ENCODE measurements around the gene C6orf47.
A peak's percentile ranks its signal among the peaks of the same experiment; 100 is the strongest.

The C6orf47 gene

GRCh38 chr6:31654574-31655348 lies 5.8 kb downstream of the C6orf47 start:
- CTCF ChIA-PET: interaction anchor here (0.6 to 3.9 kb wide), 3 partner anchors 9 to 1057 kb away, joined by 3 to 19 read pairs (median 6); partner anchors contain the start of gene GPANK1
- no peak overlapping the region for H3K4me3 ChIP-seq (ENCODE audit: low read depth, low read length)
- no peak for TF ChIP-seq CTCF (IDR thresholded peaks at IDR 0.05; ENCODE audit: insufficient read depth, low read length, missing control alignments)
- POLR2A ChIA-PET: interaction anchor here (1.1 to 3.6 kb wide), 2 partner anchors 10 to 160 kb away, joined by 3 to 31 read pairs; partner anchors contain the start of genes CSNK2B and GPANK1
- no peak for DNase-seq (ENCODE audit: low read depth, low spot score)

- no peak for TF ChIP-seq CTCF (IDR thresholded peaks at IDR 0.05; ENCODE audit: insufficient read depth, low read length, missing control alignments)
- H3K4me3 ChIP-seq (ENCODE audit: low read depth, low read length): peak overlapping the region; percentile 91
- CTCF ChIA-PET: interaction anchor here (0.7 to 3.9 kb wide), 5 partner anchors 8 to 72 kb away, joined by 3 to 19 read pairs (median 11); partner anchors contain the start of genes C6orf47 and GPANK1
- no peak for DNase-seq (ENCODE audit: low read depth, low spot score)
- POLR2A ChIA-PET: interaction anchor here (0.6 to 3.6 kb wide), 12 partner anchors 8 to 1607 kb away, joined by 3 to 31 read pairs (median 5); partner anchors contain the start of genes ATP6V1G2, C6orf47, CSNK2B and GPANK1
Observed at GRCh38 chr6:31652925-31653724, 7.5 kb downstream of the C6orf47 start.

- H3K4me3 ChIP-seq (ENCODE audit: low read depth, low read length): peak overlapping the region; percentile 91
- ChIA-PET CTCF (interaction anchor here (1.1 to 3.9 kb wide), 5 partner anchors 9 to 105 kb away, joined by 3 to 19 read pairs (median 11); partner anchors contain the start of genes ATP6V1G2, C6orf47 and GPANK1), POLR2A (interaction anchor here (0.6 to 3.6 kb wide), 13 partner anchors 9 to 238 kb away, joined by 3 to 31 read pairs (median 4); partner anchors contain the start of genes C6orf47, CSNK2B, GPANK1 and HSPA1B)
- no peak for DNase-seq (ENCODE audit: low read depth, low spot score)
- no peak for TF ChIP-seq CTCF (IDR thresholded peaks at IDR 0.05; ENCODE audit: insufficient read depth, low read length, missing control alignments)
Observed at GRCh38 chr6:31651602-31652191, 8.9 kb downstream of the C6orf47 start.

- CTCF ChIA-PET: interaction anchor here (0.7 to 1.1 kb wide), 2 partner anchors 10 to 12 kb away, joined by 3 read pairs; no protein-coding TSS in a partner anchor
- POLR2A ChIA-PET: interaction anchor here (0.6 kb wide), 1 partner anchor 11 kb away, joined by 3 read pairs; no protein-coding TSS in a partner anchor
Observed at GRCh38 chr6:31645325-31645724, 15.3 kb downstream of the C6orf47 start.

GRCh38 chr6:31643818-31644454 lies 16.6 kb downstream of the C6orf47 start:
- POLR2A ChIA-PET: no interaction called here
- H3K4me3 ChIP-seq (ENCODE audit: low read depth, low read length): no peak overlapping the region
- no peak for DNase-seq (ENCODE audit: low read depth, low spot score)
- CTCF ChIA-PET: interaction anchor here (0.9 to 1.5 kb wide), 2 partner anchors 17 to 20 kb away, joined by 3 to 4 read pairs; partner anchors contain the start of gene C6orf47
- TF ChIP-seq CTCF (IDR thresholded peaks at IDR 0.05; ENCODE audit: insufficient read depth, low read length, missing control alignments): no peak

More at GRCh38 chr6:31645325-31645724, 15.3 kb downstream of the C6orf47 start:
- no peak for TF ChIP-seq CTCF (IDR thresholded peaks at IDR 0.05; ENCODE audit: insufficient read depth, low read length, missing control alignments)
- no peak overlapping the region for H3K4me3 ChIP-seq (ENCODE audit: low read depth, low read length)
- DNase-seq (ENCODE audit: low read depth, low spot score): no peak

Data from AG04449 (cell line).